T-helper 17 cell (primary cell): ENCODE results near the gene PRDM1. TPM values are rescaled to one million over a fixed set of nuclear protein-coding genes. Genes with fewer than 3 reads are reported as not detected.

Experiments used
- ATAC-seq: fragments of 150-1000 bp; cut with Tn5 transposase; 2 replicates; pipeline ENCODE4 v1.10.0; 2021; ENCODE audit warnings: mild to moderate bottlenecking, moderate library complexity
- DNase-seq, 3 donors: peaks; one replicate each; pipeline versions ENCODE4 v3.0.0 to v3.0.0-alpha.2; 2020 to 2021
- H3K9me3 ChIP-seq: one replicate; pipeline ENCODE4 v1.7.0; 2013; ENCODE audit warnings: low read length, mild to moderate bottlenecking; ENCODE audit not compliant: control insufficient read depth, poor library complexity, severe bottlenecking
- H3K27ac Mint-ChIP-seq: one replicate; pipeline ENCODE4 v1.8.0; 2022; ENCODE audit warnings: mild to moderate bottlenecking, moderate library complexity, mixed read lengths
- H3K27me3 Mint-ChIP-seq: one replicate; pipeline ENCODE4 v1.8.0; 2022; ENCODE audit warnings: mixed read lengths
- H3K36me3 Mint-ChIP-seq: one replicate; pipeline ENCODE4 v1.8.0; 2022; ENCODE audit warnings: low read depth, mixed read lengths
- H3K4me1 Mint-ChIP-seq: one replicate; pipeline ENCODE4 v1.8.0; 2022; ENCODE audit warnings: mild to moderate bottlenecking, mixed read lengths
- H3K4me3 Mint-ChIP-seq: one replicate; pipeline ENCODE4 v1.8.0; 2022; ENCODE audit warnings: mild to moderate bottlenecking, moderate library complexity, mixed read lengths
- total RNA-seq, 4 donors: library from RNA in 2 of 4; stranded (reverse) in 2 of 4; gene quantifications; one replicate each; pipeline ENCODE4 v1.2.3 and lab custom pipeline; 2022 to 2026

Gene PRDM1
- total RNA-seq, 2 donors from 2014 or later = 122 to 141 TPM

- peak overlapping the region; percentile 76 for H3K4me3 Mint-ChIP-seq
- no peaks in the 10 kb centered on the region for H3K36me3 Mint-ChIP-seq
- ATAC-seq = peak; percentile 84
- no peaks in the 10 kb centered on the region for H3K27me3 Mint-ChIP-seq
- no peak for DNase-seq
- peak overlapping the region; percentile 16 for H3K27ac Mint-ChIP-seq
- no peaks in the 10 kb centered on the region for H3K9me3 ChIP-seq
- peaks cover 19% of the 10 kb centered on the region for H3K4me1 Mint-ChIP-seq
These were observed 29.9 kb upstream of the PRDM1 start for GRCh38 chr6:106056060-106056745.

GRCh38 chr6:106056746-106057390, 29.3 kb upstream of the PRDM1 start:
- H3K4me3 Mint-ChIP-seq = peak overlapping the region; percentile 76
- no peaks in the 10 kb centered on the region for H3K9me3 ChIP-seq
- H3K27ac Mint-ChIP-seq = peak overlapping the region; percentile 16
- peaks cover 16% of the 10 kb centered on the region for H3K4me1 Mint-ChIP-seq
- H3K27me3 Mint-ChIP-seq = no peaks in the 10 kb centered on the region
- ATAC-seq (peak; percentile 28), DNase-seq (no peak)
- H3K36me3 Mint-ChIP-seq = no peaks in the 10 kb centered on the region

GRCh38 chr6:106059331-106059730, 26.8 kb upstream of the PRDM1 start:
- ATAC-seq (no peak), DNase-seq (no peak)
- Mint-ChIP-seq H3K27me3 (no peaks in the 10 kb centered on the region), H3K27ac (no peak overlapping the region), H3K4me1 (peaks cover 13% of the 10 kb centered on the region), H3K36me3 (no peaks in the 10 kb centered on the region), H3K4me3 (no peak overlapping the region)
- H3K9me3 ChIP-seq = no peaks in the 10 kb centered on the region

GRCh38 chr6:106060167-106060566, 26.0 kb upstream of the PRDM1 start:
- Mint-ChIP-seq H3K4me3 (no peak overlapping the region), H3K27ac (no peak overlapping the region), H3K4me1 (peaks cover 13% of the 10 kb centered on the region), H3K27me3 (no peaks in the 10 kb centered on the region), H3K36me3 (no peaks in the 10 kb centered on the region)
- no peak for ATAC-seq
- DNase-seq = no peak
- H3K9me3 ChIP-seq = no peaks in the 10 kb centered on the region

GRCh38 chr6:106063448-106063850, 22.7 kb upstream of the PRDM1 start:
- no peaks in the 10 kb centered on the region for H3K4me1 Mint-ChIP-seq

GRCh38 chr6:106064142-106064541, 22.0 kb upstream of the PRDM1 start:
- no peaks in the 10 kb centered on the region for H3K9me3 ChIP-seq
- H3K36me3 Mint-ChIP-seq = no peaks in the 10 kb centered on the region
- H3K4me1 Mint-ChIP-seq = no peaks in the 10 kb centered on the region
- peaks cover 7% of the 10 kb centered on the region for H3K27me3 Mint-ChIP-seq
- ATAC-seq = no peak
- no peak overlapping the region for H3K27ac Mint-ChIP-seq
- H3K4me3 Mint-ChIP-seq = no peak overlapping the region
- no peak for DNase-seq

More at GRCh38 chr6:106063448-106063850, 22.7 kb upstream of the PRDM1 start:
- Mint-ChIP-seq H3K36me3 (no peaks in the 10 kb centered on the region), H3K27me3 (peaks cover 7% of the 10 kb centered on the region), H3K4me3 (no peak overlapping the region), H3K27ac (no peak overlapping the region)
- ATAC-seq (no peak), DNase-seq (no peak)
- H3K9me3 ChIP-seq = no peaks in the 10 kb centered on the region

GRCh38 chr6:106064756-106065155, 21.4 kb upstream of the PRDM1 start:
- H3K4me3 Mint-ChIP-seq = no peak overlapping the region
- no peaks in the 10 kb centered on the region for H3K36me3 Mint-ChIP-seq
- no peak overlapping the region for H3K27ac Mint-ChIP-seq
- peaks cover 7% of the 10 kb centered on the region for H3K27me3 Mint-ChIP-seq
- DNase-seq (no peak), ATAC-seq (no peak)
- H3K4me1 Mint-ChIP-seq = peaks cover 4% of the 10 kb centered on the region
- no peaks in the 10 kb centered on the region for H3K9me3 ChIP-seq

GRCh38 chr6:106066989-106067388, 19.1 kb upstream of the PRDM1 start:
- no peak for DNase-seq
- no peak overlapping the region for H3K27ac Mint-ChIP-seq
- no peak for ATAC-seq
- peaks cover 4% of the 10 kb centered on the region for H3K4me1 Mint-ChIP-seq
- no peak overlapping the region for H3K4me3 Mint-ChIP-seq
- H3K27me3 Mint-ChIP-seq = peaks cover 7% of the 10 kb centered on the region
- H3K9me3 ChIP-seq = no peaks in the 10 kb centered on the region
- H3K36me3 Mint-ChIP-seq = no peaks in the 10 kb centered on the region

- Mint-ChIP-seq H3K36me3 (no peaks in the 10 kb centered on the region), H3K4me3 (no peak overlapping the region), H3K27ac (no peak overlapping the region), H3K27me3 (peaks cover 7% of the 10 kb centered on the region), H3K4me1 (peaks cover 4% of the 10 kb centered on the region)
- ATAC-seq (no peak), DNase-seq (no peak)
- no peaks in the 10 kb centered on the region for H3K9me3 ChIP-seq
These were observed 16.7 kb upstream of the PRDM1 start for GRCh38 chr6:106069478-106069877.

GRCh38 chr6:106070636-106071035, 15.5 kb upstream of the PRDM1 start:
- ATAC-seq (no peak), DNase-seq (no peak)
- Mint-ChIP-seq H3K36me3 (no peaks in the 10 kb centered on the region), H3K27me3 (peaks cover 7% of the 10 kb centered on the region), H3K27ac (no peak overlapping the region), H3K4me1 (peaks cover 4% of the 10 kb centered on the region), H3K4me3 (no peak overlapping the region)
- H3K9me3 ChIP-seq = no peaks in the 10 kb centered on the region

- H3K9me3 ChIP-seq = no peaks in the 10 kb centered on the region
- ATAC-seq = no peak
These were observed 13.5 kb upstream of the PRDM1 start for GRCh38 chr6:106072501-106073090.

GRCh38 chr6:106074146-106074545, 12.0 kb upstream of the PRDM1 start:
- H3K27me3 Mint-ChIP-seq = no peaks in the 10 kb centered on the region
- H3K36me3 Mint-ChIP-seq = no peaks in the 10 kb centered on the region
- H3K9me3 ChIP-seq = no peaks in the 10 kb centered on the region
- DNase-seq (no peak), ATAC-seq (no peak)
- H3K27ac Mint-ChIP-seq = no peak overlapping the region
- peaks cover 4% of the 10 kb centered on the region for H3K4me1 Mint-ChIP-seq
- no peak overlapping the region for H3K4me3 Mint-ChIP-seq

More at GRCh38 chr6:106072501-106073090, 13.5 kb upstream of the PRDM1 start:
- no peak for DNase-seq
- Mint-ChIP-seq H3K27ac (no peak overlapping the region), H3K36me3 (no peaks in the 10 kb centered on the region), H3K27me3 (no peaks in the 10 kb centered on the region), H3K4me3 (no peak overlapping the region), H3K4me1 (peaks cover 4% of the 10 kb centered on the region)

- Mint-ChIP-seq H3K4me3 (no peak overlapping the region), H3K4me1 (peaks cover 4% of the 10 kb centered on the region), H3K27me3 (no peaks in the 10 kb centered on the region), H3K36me3 (no peaks in the 10 kb centered on the region), H3K27ac (no peak overlapping the region)
- H3K9me3 ChIP-seq = no peaks in the 10 kb centered on the region
- no peak for DNase-seq
- ATAC-seq = no peak
These were observed 10.0 kb upstream of the PRDM1 start for GRCh38 chr6:106076139-106076538.
